Endothelial cell of umbilical vein (primary cell): ENCODE data around the gene CENPU. TPM values are rescaled to one million over a fixed set of nuclear protein-coding genes. Genes with fewer than 3 reads are reported as not detected.
A peak's percentile ranks its signal among the peaks of the same experiment; 100 is the strongest.

Experiments
- BruUV-seq: library from RNA; stranded (reverse); fragments of 400-500 nt; replicated peaks from 2 replicates; lab custom pipeline; 2021; lab: Mats Ljungman, UMichigan
- CTCF ChIA-PET: fragments of 300-600, 350-600 bp; sonication (Branson Sonifier 250); formaldehyde crosslinking; loops from one replicate; lab custom pipeline; 2021; ENCODE audit warnings: antibody characterized with exemption, inconsistent platforms; lab: Charles Lee
- POLR2A ChIA-PET: fragments of 300-600, 350-600 bp; sonication (Branson Sonifier 250); formaldehyde crosslinking; loops from one replicate; lab custom pipeline; 2021; ENCODE audit warnings: antibody characterized with exemption, inconsistent platforms; lab: Charles Lee
- DNase-seq: peaks from one replicate; pipeline ENCODE4 v3.0.0-alpha.2; 2011; ENCODE audit warnings: low read depth, low spot score
- FAIRE-seq: peaks from 2 replicates; lab custom pipeline; 2011; peaks lifted over from hg19 to GRCh38; lab: Jason Lieb, UNC
- H2AFZ ChIP-seq: 2 replicates; pipeline ENCODE4 v1.6.0; 2012; ENCODE audit warnings: low read depth, low read length, control low read depth, inconsistent platforms
- H3K27ac ChIP-seq: 2 replicates; pipeline ENCODE4 v1.5.1; 2011; ENCODE audit warnings: low read depth, mild to moderate bottlenecking, control low read depth, low read length, moderate library complexity; ENCODE audit not compliant: insufficient read depth
- H3K27me3 ChIP-seq, 2 experiments: 2 replicates each; pipeline versions ENCODE4 v1.6.0 to v1.6.1; 2011; ENCODE audit warnings: low read length in 2 of 2, mixed read lengths in 1 of 2; ENCODE audit not compliant: control insufficient read depth in 2 of 2, insufficient read depth in 2 of 2
- H3K36me3 ChIP-seq, 2 experiments: 2 replicates in 1 of 2; 3 replicates in 1 of 2; pipeline ENCODE4 v1.5.1; 2011; ENCODE audit warnings: low read length in 2 of 2, mild to moderate bottlenecking in 1 of 2, moderate library complexity in 1 of 2; ENCODE audit not compliant: control insufficient read depth in 2 of 2, insufficient read depth in 2 of 2; ENCODE audit errors: extremely low read depth in 1 of 2
- H3K4me1 ChIP-seq: 3 replicates; pipeline ENCODE4 v1.5.1; 2011; ENCODE audit warnings: mild to moderate bottlenecking, low read length; ENCODE audit not compliant: control insufficient read depth, insufficient read depth; ENCODE audit errors: extremely low read depth
- H3K4me2 ChIP-seq: 2 replicates; pipeline ENCODE4 v1.6.1; 2011; ENCODE audit warnings: low read length, control low read depth, mixed read lengths; ENCODE audit not compliant: insufficient read depth
- H3K4me3 ChIP-seq, 3 experiments: fragments of 200-600 bp in 1 of 3; sonication (generic), shearing (Covaris generic) in 1 of 3; replicated peaks in 1 of 3; 2 replicates each; pipeline ENCODE4 v1.5.1; 2011 to 2016; ENCODE audit warnings: control low read depth in 3 of 3, low read length in 3 of 3, mild to moderate bottlenecking in 2 of 3, inconsistent platforms in 1 of 3, low read depth in 1 of 3, moderate library complexity in 1 of 3; ENCODE audit not compliant: insufficient read depth in 1 of 3
- H3K79me2 ChIP-seq: 2 replicates; pipeline ENCODE4 v1.6.0; 2012; ENCODE audit warnings: low read length, inconsistent platforms; ENCODE audit not compliant: control insufficient read depth, insufficient read depth
- H3K9ac ChIP-seq: replicated peaks from 2 replicates; pipeline ENCODE3; 2011; ENCODE audit warnings: low read length, control low read depth; ENCODE audit not compliant: insufficient read depth; ENCODE audit errors: extremely low read depth
- H3K9me1 ChIP-seq: replicated peaks from 3 replicates; pipeline ENCODE4 v1.6.0; 2011; ENCODE audit warnings: mild to moderate bottlenecking, low read length; ENCODE audit not compliant: control insufficient read depth, insufficient read depth; ENCODE audit errors: extremely low read depth
- H3K9me3 ChIP-seq: replicated peaks from 2 replicates; pipeline ENCODE4 v1.5.1; 2012; ENCODE audit warnings: low read length, inconsistent platforms; ENCODE audit not compliant: control insufficient read depth, insufficient read depth
- H4K20me1 ChIP-seq: replicated peaks from 2 replicates; pipeline ENCODE3; 2011; ENCODE audit warnings: mild to moderate bottlenecking, low read length; ENCODE audit not compliant: control insufficient read depth, insufficient read depth; ENCODE audit errors: extremely low read depth
- CTCF ChIP-seq, 2 donors: IDR thresholded peaks; 1 replicate in 1 of 2; 2 replicates in 1 of 2; pipeline ENCODE4 v1.5.1; 2011; ENCODE audit warnings: low read length in 2 of 2, mild to moderate bottlenecking in 2 of 2, moderate library complexity in 2 of 2, control low read depth in 1 of 2, inconsistent platforms in 1 of 2, low read depth in 1 of 2; ENCODE audit not compliant: insufficient read depth in 1 of 2; ENCODE audit errors: extremely low read depth in 1 of 2
- EZH2 ChIP-seq: IDR thresholded peaks from 2 replicates; pipeline ENCODE4 v1.6.1; 2012; ENCODE audit warnings: borderline replicate concordance, low read depth, mild to moderate bottlenecking, moderate library complexity, low read length, inconsistent platforms; ENCODE audit not compliant: severe bottlenecking
- FOS ChIP-seq: IDR thresholded peaks from 2 replicates; pipeline ENCODE4 v1.6.1; 2011; ENCODE audit warnings: mild to moderate bottlenecking, low read length, moderate library complexity, borderline replicate concordance; ENCODE audit not compliant: insufficient read depth
- GATA2 ChIP-seq: IDR thresholded peaks from 2 replicates; pipeline ENCODE4 v1.7.0; 2011; ENCODE audit warnings: low read depth, mild to moderate bottlenecking, moderate library complexity, mixed read lengths, low read length; ENCODE audit not compliant: insufficient read length, insufficient read depth
- JUN ChIP-seq: IDR thresholded peaks from 2 replicates; pipeline ENCODE4 v1.6.1; 2011; ENCODE audit warnings: borderline replicate concordance, low read depth; ENCODE audit not compliant: insufficient read length, insufficient read depth
- MAX ChIP-seq: IDR thresholded peaks from 2 replicates; pipeline ENCODE4 v1.6.1; 2011; ENCODE audit not compliant: insufficient read depth, insufficient read length
- MYC ChIP-seq: IDR thresholded peaks from one replicate; pipeline ENCODE4 v1.6.1; 2011; ENCODE audit warnings: mild to moderate bottlenecking, low read depth, low read length
- POLR2A ChIP-seq: IDR thresholded peaks from 2 replicates; pipeline ENCODE4 v1.6.1; 2012; ENCODE audit warnings: low read depth, mild to moderate bottlenecking, control low read depth, low read length
- POLR2AphosphoS5 ChIP-seq: IDR thresholded peaks from 2 replicates; pipeline ENCODE4 v1.6.1; 2012; ENCODE audit warnings: low read depth, mild to moderate bottlenecking, control low read depth, low read length, moderate library complexity; ENCODE audit not compliant: insufficient read depth
- dilution Hi-C: fragments of 300-500 bp; cut with MboI; formaldehyde crosslinking; loops from one replicate; pipeline ENCODE4 v1.15.0; 2019; ENCODE audit warnings: low sequenced_read_pairs; ENCODE audit not compliant: extremely low pct_ligation_motif_present
- intact Hi-C: fragments of 100-400 bp; cut with micrococcal nuclease; formaldehyde crosslinking; loops from one replicate; pipeline ENCODE4 v1.10.0; 2022
- polyA plus RNA-seq, 4 experiments: library from polyadenylated mRNA; depleted of rRNA in 3 of 4; stranded (reverse) in 3 of 4; unstranded in 1 of 4; fragments of >200 nt; gene quantifications; 2 replicates each; pipeline versions ENCODE4 v1.2.1 to v1.2.3, GENCODE V29; 2011 to 2012; ENCODE audit warnings: missing spikeins in 1 of 4
- total RNA-seq: library from RNA; stranded (reverse); gene quantifications from 2 replicates; pipeline ENCODE4 v1.2.3, GENCODE V29; 2021

The CENPU gene
- total and polyA plus RNA-seq, 2 donors (not counting 3 experiments of a cell fraction or from before 2014, with no cell fraction given) = 7.0 to 37.9 TPM

GRCh38 chr4:184668511-184669114 is 65.3 kb downstream of the CENPU start:
- intact Hi-C loops (no loop called here), dilution Hi-C loops (no loop called here)
- no peaks in the 10 kb centered on the region for H3K27me3 ChIP-seq
- H3K36me3 ChIP-seq = no peaks in the 10 kb centered on the region
- peak overlapping the region; percentile 26 for H3K27ac ChIP-seq
- POLR2A ChIA-PET = no interaction called here
- no peaks in the 10 kb centered on the region for H3K9me1 ChIP-seq
- no TSS peak for BruUV-seq
- CTCF ChIA-PET = interaction anchor here (0.7 to 1.4 kb wide), 5 partner anchors 14 to 404 kb away, joined by 3 to 5 read pairs (median 3); no protein-coding TSS in a partner anchor
- H4K20me1 ChIP-seq = no peaks in the 10 kb centered on the region
- FAIRE-seq (peak; percentile 70), DNase-seq (peak; percentile 27)
- no peak overlapping the region for H2AFZ ChIP-seq
- no peak overlapping the region for H3K4me2 ChIP-seq
- TF ChIP-seq EZH2 (no peak), MAX (no peak), MYC (no peak), JUN (no peak)
- no peaks in the 10 kb centered on the region for H3K79me2 ChIP-seq
- no peaks in the 10 kb centered on the region for H3K9me3 ChIP-seq
- no peak overlapping the region for H3K4me3 ChIP-seq
- no peak overlapping the region for H3K9ac ChIP-seq
- peaks cover 11% of the 10 kb centered on the region for H3K4me1 ChIP-seq

GRCh38 chr4:184668096-184668495 is 65.8 kb downstream of the CENPU start:
- Histone ChIP-seq H3K4me3 (no peak overlapping the region), H3K9me3 (no peaks in the 10 kb centered on the region), H3K9me1 (no peaks in the 10 kb centered on the region), H3K79me2 (no peaks in the 10 kb centered on the region), H3K27ac (peak overlapping the region; percentile 26), H4K20me1 (no peaks in the 10 kb centered on the region), H2AFZ (no peak overlapping the region), H3K4me1 (peaks cover 11% of the 10 kb centered on the region), H3K4me2 (no peak overlapping the region), H3K27me3 (no peaks in the 10 kb centered on the region), H3K9ac (no peak overlapping the region), H3K36me3 (no peaks in the 10 kb centered on the region)
- DNase-seq = no peak
- POLR2A ChIA-PET = no interaction called here
- FAIRE-seq = no peak
- TF ChIP-seq FOS = no peak
- no peak for TF ChIP-seq JUN
- TF ChIP-seq CTCF (IDR thresholded peaks at IDR 0.05; ENCODE audit: extremely low read depth in 1 of 2, insufficient read depth in 1 of 2, low read depth in 1 of 2, low read length in 2 of 2) = no peak
- TF ChIP-seq POLR2A = no peak
- no peak for TF ChIP-seq POLR2AphosphoS5
- no peak for TF ChIP-seq EZH2
- no peak for TF ChIP-seq MAX
- no peak for TF ChIP-seq MYC
- TF ChIP-seq GATA2 = no peak
- intact Hi-C loops = no loop called here
- dilution Hi-C loops = no loop called here
- CTCF ChIA-PET = interaction anchor here (1.0 to 1.4 kb wide), 3 partner anchors 14 to 404 kb away, joined by 3 to 5 read pairs (median 5); no protein-coding TSS in a partner anchor
- BruUV-seq = no TSS peak
